Activated effector memory CD4-positive, alpha-beta T cell treated with anti-CD3 and anti-CD28 coated beads, Interleukin-2, amount 50 U/mL, for 16 hours (primary cell): Measurements from ENCODE around the gene ALDOC.

Experiments used
- DNase-seq: peaks from one replicate; pipeline ENCODE4 v3.0.0-alpha.2; 2020

The ALDOC gene

DNA sequence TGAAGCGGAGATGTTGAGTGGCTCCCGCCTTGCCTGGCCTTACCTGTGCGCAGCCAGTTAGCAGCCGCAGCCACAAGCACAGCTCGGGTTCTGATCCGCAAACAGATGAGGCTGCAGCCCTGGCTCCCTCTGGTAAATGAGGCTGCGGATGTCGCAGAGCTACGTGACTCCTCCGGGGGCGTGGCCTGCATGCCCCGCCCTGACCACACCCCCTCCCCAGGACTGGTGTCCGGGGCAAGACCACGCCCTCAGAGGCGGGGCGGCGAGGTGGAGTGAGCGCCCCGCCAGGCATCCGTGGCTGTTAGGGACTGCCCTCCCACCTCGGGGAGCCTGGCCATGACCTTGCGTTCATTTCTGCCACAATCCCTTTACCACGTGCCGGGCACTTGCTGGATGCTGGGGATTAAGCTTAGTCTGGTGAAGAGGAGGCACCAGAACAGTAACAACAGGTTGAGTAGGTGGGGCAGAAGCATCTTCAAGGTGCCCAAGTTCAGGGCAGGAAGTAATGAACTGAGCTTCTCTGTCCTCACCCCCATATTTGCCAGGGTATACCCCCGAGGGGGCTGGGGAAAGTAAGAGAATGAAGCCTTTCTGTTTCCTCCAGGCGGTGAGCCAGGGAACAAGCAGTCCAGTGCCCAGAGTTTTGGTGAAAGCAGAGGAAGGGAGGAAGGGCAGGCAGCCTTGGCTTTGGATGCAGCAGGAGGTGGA, at the start of gene ALDOC:
Gene ALDOC, minus strand, starts transcription at position 138 of the 708 bp plus-strand sequence. CDS start 1,363 bp downstream, outside the sequence.
- peak; percentile 99 for DNase-seq

DNA sequence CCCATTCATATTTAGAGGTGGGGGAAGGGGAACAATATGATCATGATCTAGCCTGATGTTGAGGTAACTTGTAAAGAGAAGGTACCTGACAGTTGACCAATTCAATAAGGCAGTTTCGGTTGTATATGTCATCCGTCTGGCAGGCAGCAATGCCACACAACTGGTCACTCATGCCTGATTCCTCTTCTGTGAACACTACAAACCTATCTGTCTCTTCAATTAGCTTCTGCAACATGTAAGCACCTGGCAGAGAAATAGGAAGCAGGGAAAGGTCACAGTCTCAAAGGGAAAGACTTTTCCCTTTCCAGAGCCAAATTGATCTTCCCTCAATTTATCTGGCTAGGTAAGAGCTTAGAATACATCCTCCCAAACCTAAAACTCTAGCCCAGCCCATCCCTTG, 47.5 kb upstream of the ALDOC start:
- DNase-seq = no peak

DNA sequence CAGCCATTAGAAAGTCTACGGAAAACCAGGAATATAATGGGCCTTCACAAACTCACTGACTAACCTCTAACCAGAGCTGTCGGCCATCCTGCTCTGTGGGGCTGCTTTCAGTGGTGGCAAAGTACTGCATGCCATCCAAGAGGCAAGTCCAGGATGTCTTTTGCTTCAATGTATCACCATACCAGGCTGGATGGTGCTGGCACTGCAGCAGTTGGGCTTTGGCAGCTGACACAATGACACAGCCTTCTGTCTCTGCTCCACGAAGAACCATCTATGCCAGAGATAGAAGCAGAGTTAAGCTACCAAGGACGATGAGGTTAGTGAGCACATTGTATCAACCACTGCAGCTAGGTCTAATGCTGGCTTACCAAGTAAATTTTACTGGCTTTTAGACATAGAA, 47.0 kb upstream of the ALDOC start:
- peak; percentile 30 for DNase-seq

DNA sequence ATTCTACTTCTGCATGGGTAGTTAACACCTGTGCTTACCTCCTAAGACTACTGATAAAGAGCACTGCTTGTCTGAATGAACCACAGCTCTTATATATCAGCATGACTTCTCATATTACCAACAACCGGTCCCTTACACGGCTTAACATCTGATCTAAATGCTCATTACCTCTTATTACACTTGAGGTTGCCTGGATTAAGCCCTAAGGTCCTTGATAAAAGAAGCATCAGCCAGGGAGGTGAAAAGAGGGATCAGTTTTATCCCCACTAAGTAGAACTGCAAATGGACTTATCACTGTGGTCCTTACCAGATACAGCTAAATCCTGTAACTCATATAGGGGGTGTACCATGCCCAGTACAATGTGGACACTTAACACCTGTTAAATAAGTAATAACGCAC, 45.5 kb upstream of the ALDOC start:
- DNase-seq = no peak

DNA sequence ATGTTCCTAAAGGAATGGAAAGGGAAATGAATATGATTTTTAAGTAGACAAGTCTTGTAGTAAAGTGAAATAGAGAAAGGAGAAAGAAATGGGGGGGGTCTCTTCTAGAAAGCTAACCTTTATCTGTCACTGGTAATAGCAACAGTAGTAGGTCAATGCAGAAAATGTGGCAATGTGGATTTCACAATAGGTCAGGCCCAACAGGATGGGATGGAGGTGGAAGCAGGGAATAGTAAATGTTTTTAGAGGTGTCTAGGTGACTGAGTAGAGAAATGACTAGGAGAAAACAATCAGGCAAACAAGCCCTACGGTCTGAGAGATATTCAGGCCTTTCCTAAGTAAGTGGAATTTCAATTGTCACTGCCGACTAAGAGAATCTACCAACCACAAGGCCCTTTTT, 43.3 kb upstream of the ALDOC start:
- DNase-seq = no peak

DNA sequence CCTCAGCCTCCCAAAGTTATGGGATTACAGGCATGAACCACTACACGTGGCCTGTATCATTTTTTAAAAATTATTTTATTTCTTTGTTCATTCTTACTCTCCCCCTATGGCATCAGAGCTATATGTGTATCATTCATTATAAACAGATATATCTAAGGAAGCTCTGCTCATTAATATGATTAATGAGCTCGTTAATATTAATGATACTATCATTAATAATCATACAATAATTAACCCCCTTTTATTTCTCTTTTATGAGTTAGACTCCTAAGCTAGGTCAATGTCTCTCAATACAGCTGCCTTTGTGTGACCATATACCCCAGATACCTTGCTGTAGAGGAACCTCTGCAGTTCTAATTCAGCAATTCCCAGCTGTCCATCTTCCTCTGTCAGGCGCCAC, 41.8 kb upstream of the ALDOC start:
- DNase-seq = no peak

DNA sequence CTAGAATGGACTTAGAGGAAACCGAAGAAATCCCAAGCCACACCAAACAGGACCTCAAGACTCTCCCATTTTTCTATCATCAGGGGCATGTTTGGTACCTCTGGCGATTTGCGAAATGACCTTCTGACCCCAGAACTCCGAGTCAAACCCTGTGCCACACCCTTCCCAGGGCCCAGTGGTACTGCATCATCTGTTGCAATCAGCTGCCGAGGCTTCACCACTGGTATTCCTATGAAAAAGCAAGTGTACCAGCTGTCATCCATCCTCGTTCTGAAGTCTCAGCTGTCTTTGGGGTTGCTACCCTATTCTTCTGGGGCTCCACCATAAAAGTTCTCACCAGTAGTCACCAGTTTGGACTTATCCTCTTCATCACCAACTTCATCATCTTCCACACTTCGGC, 39.6 kb upstream of the ALDOC start:
- peak; percentile 28 for DNase-seq

DNA sequence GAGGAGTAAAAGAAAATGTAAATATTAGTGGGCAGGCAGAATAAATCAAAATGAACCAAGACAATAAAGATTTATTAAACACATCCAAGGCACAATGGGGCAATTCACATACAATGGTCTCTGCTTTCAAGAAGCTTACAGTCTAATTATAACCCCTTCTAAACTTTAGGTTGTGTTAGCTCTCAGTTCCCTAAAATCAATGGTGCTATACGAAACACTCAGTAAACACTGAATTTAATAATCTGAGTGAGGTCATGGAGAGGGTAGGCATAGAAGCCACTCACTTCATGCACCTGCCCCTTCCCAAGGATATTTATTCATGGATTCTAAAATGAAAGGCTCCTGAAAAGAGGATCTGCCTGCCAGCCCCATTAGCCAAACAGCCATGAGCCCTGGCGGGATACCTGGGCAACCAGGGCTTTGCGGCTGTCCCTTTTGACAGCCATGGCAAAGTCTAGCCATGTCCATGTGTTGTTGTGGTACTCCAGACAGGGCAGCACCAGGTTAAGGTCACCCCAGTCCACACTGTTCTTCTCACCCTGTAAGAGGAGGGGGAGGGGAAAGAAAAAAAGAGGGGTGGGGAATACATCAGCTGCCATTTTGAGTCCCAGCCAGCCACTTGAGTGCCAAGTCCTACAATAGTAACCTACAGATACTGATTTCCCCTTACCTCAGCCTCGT, 38.7 kb upstream of the ALDOC start:
- DNase-seq = peak; percentile 10

DNA sequence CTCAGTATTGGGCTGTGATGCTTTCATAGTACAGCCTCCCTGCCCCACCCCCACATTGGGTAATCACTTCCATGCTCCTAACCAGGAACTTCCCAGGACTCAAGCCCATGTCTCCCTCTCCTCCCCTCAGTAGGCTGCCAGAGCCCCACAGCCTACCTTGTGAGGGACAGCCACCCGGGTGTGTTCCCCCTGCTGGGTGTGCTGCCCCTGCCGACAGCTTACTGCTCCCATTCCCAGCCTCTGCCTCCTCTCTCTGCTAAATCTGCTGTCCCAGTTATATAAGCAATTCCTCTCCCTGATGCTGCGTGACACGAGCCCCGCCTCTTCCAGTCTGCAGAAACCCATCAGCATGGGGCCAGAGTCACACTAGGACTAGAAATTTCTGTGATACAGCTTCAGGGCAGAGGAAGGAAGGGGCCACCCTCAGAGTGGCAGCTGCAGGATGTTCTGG, 37.3 kb upstream of the ALDOC start, which contains the start of gene RSKR:
Gene RSKR, minus strand, starts transcription at position 255 of the 451 bp plus-strand sequence. Its CDS starts 24 bp downstream, at position 231.
- peak; percentile 50 for DNase-seq

DNA sequence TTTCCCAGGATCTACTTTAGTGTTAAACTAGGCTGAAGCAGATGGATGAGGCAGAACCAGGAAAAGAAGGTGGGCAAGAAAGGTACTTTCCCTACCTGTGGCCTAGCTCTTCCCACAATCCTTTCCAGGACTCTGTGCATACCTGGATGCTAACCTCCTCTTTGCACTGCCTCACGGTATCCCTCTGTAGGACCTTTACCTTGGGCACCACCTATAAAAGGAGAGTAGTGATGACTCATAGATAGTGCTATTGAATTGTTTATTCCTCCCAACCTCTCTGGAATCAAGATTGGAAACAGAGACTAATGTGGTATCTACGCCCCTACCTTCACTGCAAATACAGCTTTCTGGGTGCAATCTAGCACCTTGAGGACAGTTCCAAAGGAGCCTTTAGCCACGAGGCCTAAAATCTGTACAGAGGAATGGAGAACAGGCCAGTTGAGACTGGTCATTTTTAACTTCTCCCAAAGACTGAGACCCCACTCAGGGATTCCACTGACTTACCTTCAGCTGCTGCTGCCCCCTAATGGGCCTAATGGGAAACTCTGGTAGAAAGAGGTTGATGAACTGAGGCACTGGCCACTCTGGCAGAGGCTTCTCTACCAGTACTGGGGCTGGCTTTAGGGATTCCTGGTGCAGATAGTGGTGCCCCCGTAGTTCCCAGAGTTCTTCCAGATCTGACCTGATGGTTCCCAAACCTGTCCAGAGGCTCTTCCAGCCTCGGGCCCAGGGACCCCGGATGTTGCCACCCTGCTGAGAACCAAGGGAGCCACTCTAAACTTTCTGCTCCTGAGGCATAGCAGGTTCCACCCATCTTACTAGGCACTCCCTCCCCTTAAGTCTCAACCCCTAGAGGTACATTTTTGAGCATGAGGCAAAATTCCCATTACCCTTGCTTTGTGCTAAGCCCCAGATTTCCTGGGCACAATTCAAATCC, 36.5 kb upstream of the ALDOC start:
- DNase-seq = peak; percentile 73

DNA sequence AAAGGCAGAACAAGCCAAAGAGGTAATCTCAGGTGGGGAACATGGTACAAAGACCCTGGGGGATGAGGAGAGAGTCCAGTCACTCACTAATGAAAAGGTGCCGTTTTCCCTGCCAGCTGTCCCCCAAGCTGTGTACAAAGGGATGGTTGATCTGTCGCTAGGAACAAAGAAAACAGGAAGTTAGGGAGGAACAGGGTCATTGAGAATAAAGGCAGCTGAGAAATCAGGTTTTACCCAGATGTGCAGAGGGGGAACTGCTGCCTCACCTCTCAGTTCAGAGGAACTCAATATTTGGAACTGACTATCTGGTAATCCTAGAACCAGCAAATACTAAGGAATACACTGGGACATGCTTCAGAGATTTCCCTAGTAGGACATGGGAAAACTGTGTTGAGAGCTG, 35.8 kb upstream of the ALDOC start:
- DNase-seq = peak; percentile 3

DNA sequence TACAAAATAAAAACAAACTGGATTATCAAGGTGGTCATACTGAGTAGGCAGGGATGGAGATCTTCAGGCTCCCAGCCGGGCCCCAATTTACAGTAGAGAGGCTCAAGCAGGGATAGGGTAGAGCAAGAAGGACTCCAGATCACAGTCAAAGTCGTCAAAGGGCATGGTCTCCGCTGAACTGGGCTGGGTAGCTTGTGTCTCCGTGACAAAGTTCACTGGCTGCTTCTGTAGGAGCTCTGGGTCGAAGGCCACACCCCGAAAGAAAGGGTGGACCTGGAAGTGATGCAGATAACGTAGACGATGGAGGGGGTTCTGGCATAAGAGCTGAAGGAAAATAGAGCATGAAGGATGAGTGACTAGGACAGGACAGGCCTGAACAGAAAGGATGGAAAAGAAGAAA, 33.7 kb upstream of the ALDOC start:
- peak; percentile 27 for DNase-seq

DNA sequence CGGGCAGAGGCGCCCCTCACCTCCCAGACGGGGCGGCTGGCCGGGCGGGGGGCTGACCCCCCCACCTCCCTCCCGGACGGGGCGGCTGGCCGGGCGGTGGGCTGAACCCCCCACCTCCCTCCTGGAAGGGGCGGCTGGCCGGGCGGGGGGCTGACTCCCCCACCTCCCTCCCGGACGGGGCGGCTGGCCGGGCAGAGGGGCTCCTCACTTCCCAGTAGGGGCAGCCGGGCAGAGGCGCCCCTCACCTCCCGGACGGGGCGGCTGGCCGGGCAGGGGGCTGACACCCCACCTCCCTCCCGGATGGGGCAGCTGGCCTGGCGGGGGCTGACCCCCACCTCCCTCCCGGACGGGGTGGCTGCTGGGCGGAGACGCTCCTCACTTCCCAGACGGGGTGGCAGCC, 27.3 kb upstream of the ALDOC start:
- peak; percentile 4 for DNase-seq

DNA sequence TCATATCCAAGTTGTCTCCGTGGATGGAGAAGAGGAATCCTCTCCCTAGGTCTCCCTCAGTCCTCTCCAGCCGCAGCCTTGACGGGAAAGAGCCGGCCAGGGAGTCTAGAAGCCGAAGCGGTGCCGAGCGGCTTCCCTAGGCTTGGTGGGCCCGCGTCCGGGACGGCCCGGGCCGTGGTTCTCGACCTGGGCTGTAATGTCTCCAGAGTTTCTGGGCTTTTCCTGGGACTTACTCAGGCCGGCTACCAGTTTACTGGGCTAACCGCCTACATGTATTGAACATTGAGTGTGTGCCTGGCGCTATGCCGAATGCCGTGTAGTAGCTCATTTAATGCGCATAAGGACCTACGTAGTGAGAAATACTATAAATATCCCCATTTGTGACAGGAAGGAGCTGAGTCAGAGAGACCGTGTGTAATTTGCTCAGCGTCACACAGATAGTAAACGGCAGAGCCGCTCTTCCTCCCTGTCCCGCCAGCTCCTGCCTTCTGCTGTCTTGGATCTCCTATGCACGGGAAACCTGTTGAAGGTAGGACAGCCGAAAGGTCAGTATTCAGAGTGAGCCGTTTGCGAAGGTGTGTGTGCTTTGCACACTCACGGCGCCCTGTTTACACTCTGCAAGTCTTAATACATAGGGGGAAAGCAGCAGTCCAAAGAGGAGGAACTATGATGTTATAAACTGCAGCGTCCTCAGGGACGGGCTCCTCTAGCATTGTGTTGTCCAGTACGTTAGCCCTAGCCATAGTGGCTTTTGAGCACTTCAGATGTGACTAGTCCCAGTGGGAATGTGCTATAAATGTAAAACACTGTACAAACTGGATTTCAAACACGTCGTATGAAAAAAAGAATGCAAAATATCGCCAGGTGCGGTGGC, 22.9 kb upstream of the ALDOC start:
- DNase-seq = peak; percentile 88

DNA sequence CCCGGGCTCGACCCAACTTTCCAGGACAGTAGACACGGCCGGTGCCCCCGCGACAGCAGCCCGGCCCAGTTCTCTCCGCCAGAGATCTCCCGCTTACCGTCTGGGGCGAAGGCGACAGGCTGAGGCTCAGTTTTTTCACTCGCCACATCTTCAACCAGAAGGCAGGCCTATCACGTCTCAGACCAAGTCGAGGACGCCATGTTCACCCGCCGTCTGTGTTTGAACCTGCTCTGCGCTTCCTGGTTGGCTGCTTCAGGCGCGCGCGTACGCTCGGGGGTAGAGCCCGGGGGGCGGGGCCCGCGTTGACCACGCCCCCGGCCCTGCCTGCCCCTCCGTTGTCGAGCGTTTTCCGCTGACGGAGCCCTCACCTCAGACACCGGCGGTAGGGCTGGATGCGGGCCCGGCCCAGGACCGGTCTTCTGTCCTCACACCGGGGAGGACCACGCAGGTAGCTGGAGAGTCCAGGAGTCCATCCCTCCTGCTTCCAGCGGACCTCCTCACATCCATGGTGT, 22.2 kb upstream of the ALDOC start, which contains the start of gene SPAG5:
Gene SPAG5, minus strand, starts transcription at position 227 of the 512 bp plus-strand sequence. Its CDS starts 79 bp downstream, at position 148.
- DNase-seq = peak; percentile 98

DNA sequence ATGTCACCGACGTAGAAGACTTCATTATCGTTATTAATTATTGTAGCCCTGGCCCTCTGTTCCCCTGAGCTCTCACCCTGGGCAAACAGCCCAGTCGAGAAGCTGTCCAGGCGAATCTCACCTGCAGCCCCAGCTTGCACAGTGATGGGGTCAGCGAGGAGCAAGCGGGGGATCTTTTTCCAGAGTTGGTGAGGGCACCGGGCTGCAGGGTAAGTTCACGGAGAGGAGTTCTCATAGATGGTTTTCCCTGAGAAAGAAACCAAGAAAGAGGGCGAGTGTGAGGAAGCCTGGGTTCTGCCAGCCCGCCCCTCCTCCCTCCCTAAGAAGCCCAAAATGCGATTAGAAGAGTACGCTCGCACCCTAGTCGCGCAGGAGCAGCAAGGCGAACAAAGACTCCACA, 21.7 kb upstream of the ALDOC start:
- DNase-seq = peak; percentile 64

DNA sequence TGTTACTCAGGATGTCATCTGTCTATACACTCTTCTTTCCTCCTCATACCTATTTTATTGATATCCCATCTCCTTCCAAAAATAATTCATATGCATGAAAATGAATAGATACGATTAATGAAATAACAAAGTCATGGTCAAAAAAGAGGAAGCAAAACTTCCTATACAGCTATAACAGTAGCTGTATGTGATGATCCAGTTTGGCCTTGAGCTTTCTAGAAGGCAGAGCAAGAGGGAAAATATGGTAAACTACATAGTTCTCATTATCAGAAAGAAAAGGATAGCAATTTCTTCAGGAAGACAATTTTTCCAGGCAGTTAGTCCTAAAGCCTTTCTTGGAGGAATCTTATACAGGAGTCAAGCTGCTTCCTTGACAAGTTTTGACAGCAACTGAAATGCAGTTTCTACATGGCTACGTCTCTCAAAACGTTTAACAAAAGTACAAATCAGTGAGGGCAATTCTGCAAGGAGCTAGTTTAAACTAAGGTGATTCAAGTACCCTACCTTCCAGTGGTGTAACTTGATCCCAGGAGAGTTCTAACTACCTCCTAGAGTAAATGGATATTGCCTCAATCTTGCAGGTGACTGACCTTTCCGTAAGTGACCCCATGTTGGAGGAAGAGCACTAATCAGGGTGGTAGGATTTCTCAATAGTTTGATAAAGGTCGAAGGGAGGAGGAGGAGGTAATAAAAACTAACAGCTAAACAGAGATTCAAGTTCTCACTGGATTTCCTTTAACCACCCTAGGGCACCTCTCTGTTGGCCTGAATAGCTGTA, 21.1 kb upstream of the ALDOC start:
- DNase-seq = no peak

DNA sequence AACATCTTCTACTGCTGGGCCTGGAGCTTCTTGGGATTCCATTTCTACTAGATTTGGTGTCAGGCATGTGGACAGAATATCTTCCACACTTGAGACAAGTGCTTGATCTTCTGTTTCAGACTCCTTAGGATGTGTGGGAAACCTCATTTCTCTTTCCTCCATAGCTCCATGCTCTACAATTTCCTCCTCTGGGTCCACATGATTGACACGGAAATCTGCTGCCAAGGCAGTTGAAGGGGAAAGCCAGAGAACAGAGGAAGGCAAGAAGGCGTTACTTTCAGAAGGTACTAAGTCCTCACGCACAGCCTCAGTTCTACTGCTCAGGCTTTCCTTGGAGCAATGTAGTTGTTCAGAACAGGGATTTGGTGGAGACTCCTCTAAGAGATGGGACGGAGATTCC, 15.6 kb upstream of the ALDOC start:
- peak; percentile 24 for DNase-seq

DNA sequence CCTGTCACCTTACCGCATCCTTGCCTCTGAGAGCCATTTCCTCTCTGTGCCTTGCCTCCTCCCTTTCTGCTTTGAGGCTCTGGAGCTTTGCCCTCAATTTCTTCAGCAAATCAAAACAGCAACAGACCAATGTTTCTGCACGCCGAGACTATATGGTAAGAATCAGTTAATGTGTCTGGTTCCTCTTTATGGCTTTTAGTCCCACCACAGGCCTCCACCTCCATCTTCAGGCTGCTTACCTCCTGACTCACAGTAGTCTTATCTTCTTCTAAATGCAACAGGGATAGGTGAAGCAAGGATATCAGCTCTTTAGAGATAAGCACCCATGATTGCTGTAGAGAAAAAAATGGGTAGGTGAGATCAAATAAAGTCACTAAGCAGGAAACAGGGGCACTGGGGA, 9.2 kb upstream of the ALDOC start:
- peak; percentile 6 for DNase-seq

DNA sequence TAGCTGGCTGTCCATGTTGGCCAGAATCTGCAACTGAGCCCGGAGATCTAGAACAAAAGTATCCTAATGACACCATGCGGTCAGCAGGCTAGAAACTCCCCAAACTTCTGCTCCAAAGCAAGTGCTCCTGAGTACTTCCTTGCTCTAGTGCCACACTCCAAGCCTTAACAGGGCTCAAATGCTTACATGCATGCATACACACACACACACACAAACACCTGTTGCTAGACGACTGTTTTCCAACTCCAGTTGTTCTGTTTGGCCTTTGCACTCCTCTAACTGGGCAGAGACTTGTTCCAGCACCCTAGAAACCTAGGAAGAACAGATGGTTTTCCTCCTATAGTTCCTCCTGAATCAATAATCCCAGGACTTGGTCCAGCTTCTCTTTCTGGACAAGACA, 7.7 kb upstream of the ALDOC start:
- DNase-seq = no peak

DNA sequence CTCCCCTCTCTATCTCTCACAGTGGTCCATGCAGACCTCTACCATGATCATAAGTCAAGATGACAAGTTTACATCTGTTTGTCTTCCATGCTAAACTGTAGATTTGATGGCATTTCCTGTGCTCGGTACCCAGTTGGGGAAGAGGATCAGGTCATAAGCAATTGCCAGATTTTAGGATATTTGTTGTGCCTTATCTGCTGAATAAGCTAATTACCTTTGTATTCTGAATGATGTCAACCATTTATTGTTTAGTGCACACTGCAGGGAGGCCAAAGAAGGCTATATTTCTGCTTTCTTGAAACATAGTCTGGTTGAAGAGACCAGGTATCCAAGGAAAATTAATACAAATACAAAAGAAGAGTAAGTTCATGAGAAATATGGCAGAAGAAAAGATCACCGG, 5.8 kb upstream of the ALDOC start:
- DNase-seq = no peak
